WI38 (cell line): ENCODE data around the gene PLK4.
"Not testable (repeated sequence)": the region's sequence is repeated elsewhere in the genome, so short reads cannot be mapped to it uniquely, and the experiment has no call there.

Experiments used
- H3K4me3 ChIP-seq: 2 replicates; pipeline ENCODE4 v1.5.1; 2011; ENCODE audit warnings: low read depth, mild to moderate bottlenecking, control low read depth, low read length
- TF ChIP-seq, protein P1 (sequence below): IDR thresholded peaks from 2 replicates; pipeline ENCODE4 v1.5.1; 2012; ENCODE audit warnings: low read depth, mild to moderate bottlenecking, control low read depth, low read length

PLK4 gene

DNA sequence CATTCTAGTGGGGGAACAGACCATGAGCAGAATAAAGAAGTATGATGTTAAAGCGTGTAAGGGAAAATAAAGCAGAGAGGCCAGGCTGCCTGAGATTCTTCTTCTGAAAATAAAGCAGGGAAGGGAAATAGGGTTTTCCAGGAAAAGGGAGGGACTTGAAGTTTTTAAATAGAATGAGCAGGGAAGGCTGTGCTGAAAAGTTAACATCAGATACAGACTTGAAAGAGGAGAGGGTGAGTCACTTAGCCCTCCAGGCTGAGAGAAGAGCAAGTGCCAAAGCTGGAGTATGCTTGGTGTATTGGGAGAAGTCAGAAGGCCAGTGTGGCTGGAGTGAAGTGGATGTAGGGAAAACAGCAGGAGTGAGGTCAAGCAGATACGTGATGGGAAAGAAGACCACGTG, 10.0 kb upstream of the PLK4 start:
- TF ChIP-seq, protein P1, sequence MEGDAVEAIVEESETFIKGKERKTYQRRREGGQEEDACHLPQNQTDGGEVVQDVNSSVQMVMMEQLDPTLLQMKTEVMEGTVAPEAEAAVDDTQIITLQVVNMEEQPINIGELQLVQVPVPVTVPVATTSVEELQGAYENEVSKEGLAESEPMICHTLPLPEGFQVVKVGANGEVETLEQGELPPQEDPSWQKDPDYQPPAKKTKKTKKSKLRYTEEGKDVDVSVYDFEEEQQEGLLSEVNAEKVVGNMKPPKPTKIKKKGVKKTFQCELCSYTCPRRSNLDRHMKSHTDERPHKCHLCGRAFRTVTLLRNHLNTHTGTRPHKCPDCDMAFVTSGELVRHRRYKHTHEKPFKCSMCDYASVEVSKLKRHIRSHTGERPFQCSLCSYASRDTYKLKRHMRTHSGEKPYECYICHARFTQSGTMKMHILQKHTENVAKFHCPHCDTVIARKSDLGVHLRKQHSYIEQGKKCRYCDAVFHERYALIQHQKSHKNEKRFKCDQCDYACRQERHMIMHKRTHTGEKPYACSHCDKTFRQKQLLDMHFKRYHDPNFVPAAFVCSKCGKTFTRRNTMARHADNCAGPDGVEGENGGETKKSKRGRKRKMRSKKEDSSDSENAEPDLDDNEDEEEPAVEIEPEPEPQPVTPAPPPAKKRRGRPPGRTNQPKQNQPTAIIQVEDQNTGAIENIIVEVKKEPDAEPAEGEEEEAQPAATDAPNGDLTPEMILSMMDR = no peak

DNA sequence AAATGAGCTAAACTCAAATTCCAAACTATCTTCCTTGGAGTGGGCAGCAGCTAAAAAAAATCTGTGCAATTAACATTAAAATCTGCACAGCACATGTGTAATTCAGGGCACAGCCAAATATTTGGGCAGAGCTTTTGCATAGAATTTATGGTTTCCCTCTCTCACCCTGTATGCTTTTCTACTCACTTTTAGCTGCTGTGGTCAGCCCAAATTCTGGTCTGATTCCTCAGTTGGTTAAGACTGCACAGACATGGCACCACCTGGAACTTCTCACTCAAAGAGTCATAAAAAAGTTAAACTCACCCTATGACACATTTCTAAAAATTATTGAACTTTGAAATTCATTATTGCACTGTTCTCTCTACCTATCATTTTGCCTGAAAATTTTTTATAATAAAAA, 4.9 kb upstream of the PLK4 start:
- TF ChIP-seq, protein P1 = no peak
- H3K4me3 ChIP-seq = no peak overlapping the region

More for the DNA sequence above, 10.0 kb upstream of the PLK4 start:
- no peak overlapping the region for H3K4me3 ChIP-seq

DNA sequence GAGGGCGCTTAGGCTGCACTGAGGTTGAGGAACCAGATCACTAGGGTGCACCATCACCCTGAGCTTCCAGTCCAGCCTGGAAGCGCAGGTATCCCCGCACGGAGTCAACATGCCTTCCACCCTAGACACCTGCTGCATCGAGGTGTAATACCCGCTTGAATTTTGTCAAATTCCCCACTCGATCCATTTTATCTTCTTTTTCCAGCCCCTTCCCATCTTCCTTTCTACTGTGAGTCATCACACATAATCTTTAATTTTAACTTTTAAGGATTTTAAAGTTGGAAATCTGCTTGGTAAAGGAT, 821 bp downstream of the PLK4 start:
- TF ChIP-seq, protein P1 = no peak
- peak overlapping the region; percentile 92 for H3K4me3 ChIP-seq

DNA sequence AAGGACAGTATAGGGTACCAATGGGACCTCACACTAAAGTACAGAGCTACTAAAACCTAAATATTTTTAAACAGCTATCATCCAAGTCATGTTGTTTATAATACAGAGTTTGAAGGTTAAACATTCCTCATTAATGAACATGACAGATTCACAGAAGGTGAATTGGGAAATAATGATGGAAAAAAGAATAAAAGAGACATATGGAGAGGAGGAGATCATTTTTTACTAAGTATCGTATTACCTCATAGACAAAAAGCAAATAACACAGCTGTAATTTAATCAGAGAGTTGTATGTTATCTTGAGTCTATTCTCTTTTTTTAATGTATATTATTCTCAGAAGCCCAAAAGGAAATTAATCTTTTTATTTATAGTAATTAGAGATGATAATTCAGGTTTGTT, 7.9 kb downstream of the PLK4 start:
- TF ChIP-seq, protein P1 = no peak
- no peak overlapping the region for H3K4me3 ChIP-seq

DNA sequence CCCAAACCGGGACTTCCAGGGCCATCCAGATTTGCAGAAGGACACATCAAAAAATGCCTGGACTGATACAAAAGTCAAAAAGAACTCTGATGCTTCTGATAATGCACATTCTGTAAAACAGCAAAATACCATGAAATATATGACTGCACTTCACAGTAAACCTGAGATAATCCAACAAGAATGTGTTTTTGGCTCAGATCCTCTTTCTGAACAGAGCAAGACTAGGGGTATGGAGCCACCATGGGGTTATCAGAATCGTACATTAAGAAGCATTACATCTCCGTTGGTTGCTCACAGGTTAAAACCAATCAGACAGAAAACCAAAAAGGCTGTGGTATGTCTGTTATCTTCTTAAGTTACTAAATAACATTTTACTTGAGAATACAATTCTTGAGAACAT, 9.2 kb downstream of the PLK4 start:
- TF ChIP-seq, protein P1 = no peak
- H3K4me3 ChIP-seq = no peak overlapping the region

DNA sequence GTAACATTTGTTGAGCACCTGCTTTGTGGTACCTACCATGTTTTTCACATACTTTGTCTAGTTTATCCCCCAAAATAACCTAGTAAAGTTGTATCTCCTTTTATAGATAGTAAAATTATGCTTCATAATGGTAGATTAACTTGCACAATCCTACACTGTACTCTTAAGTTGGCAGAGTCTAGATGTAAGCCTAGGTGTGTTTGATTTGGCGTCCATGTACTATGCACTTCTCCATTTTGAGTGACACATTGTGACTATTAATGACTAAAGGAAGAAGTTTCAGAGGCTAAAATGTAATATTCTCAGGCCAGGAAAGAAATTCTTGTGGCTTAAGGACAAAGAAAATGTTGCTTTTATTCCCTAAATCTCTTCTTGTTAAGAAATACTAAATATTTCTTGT, 15.4 kb downstream of the PLK4 start:
- TF ChIP-seq, protein P1 = no peak
- no peak overlapping the region for H3K4me3 ChIP-seq

DNA sequence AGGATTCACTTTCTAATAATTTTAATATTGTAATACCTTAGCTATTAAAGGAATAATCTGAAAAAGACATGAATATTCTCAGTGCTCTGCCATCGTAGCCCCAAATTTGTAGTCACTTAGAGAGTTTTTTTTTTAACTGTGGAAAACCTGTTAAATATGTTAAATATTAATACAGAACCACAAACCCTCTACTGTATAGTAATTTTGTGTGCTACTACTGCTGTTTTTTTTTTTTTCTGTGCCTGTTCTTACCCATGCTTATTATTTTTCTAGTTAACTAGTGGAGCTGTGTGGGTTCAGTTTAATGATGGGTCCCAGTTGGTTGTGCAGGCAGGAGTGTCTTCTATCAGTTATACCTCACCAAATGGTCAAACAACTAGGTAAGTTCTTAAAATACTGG, 15.8 kb downstream of the PLK4 start:
- TF ChIP-seq, protein P1 = no peak
- H3K4me3 ChIP-seq = no peak overlapping the region

DNA sequence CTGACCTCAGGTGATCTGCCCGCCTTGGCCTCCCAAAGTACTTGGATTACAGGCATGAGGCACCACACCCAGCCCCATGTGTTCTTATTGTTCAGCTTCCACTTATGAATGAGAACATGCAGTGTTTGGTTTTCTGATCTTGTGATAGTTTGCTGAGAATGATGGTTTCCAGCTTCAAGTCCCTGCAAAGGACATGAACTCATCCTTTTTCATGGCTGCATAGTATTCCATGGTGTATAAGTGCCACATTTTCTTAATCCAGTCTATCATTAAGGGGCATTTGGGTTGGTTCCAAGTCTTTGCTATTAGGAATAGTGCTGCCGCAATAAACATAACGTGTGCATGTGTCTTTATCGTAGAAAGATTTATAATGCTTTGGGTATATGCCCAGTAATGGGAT, 19.0 kb downstream of the PLK4 start:
- H3K4me3 ChIP-seq = not testable (repeated sequence)
